Neural progenitor cell (in vitro differentiated cells): ENCODE results near the gene IQCK.

Experiments used
- EZH2 ChIP-seq: fragments of 200-600 bp; sonication (generic); IDR thresholded peaks from 2 replicates; pipeline ENCODE4 v1.6.1; 2017; ENCODE audit warnings: antibody characterized with exemption, mild to moderate bottlenecking, moderate library complexity
- TF ChIP-seq, protein P1 (sequence below): fragments of 200-600 bp; sonication (generic); IDR thresholded peaks from 2 replicates; pipeline ENCODE4 v1.5.1; 2017; ENCODE audit warnings: antibody characterized with exemption, mild to moderate bottlenecking

GRCh38 chr16:19784183-19784736, 66.2 kb downstream of the IQCK start:
- TF ChIP-seq, protein P1, sequence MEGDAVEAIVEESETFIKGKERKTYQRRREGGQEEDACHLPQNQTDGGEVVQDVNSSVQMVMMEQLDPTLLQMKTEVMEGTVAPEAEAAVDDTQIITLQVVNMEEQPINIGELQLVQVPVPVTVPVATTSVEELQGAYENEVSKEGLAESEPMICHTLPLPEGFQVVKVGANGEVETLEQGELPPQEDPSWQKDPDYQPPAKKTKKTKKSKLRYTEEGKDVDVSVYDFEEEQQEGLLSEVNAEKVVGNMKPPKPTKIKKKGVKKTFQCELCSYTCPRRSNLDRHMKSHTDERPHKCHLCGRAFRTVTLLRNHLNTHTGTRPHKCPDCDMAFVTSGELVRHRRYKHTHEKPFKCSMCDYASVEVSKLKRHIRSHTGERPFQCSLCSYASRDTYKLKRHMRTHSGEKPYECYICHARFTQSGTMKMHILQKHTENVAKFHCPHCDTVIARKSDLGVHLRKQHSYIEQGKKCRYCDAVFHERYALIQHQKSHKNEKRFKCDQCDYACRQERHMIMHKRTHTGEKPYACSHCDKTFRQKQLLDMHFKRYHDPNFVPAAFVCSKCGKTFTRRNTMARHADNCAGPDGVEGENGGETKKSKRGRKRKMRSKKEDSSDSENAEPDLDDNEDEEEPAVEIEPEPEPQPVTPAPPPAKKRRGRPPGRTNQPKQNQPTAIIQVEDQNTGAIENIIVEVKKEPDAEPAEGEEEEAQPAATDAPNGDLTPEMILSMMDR = no peak
- no peak for TF ChIP-seq EZH2
